ENCODE measurements around the gene PCDH9.

DNA sequence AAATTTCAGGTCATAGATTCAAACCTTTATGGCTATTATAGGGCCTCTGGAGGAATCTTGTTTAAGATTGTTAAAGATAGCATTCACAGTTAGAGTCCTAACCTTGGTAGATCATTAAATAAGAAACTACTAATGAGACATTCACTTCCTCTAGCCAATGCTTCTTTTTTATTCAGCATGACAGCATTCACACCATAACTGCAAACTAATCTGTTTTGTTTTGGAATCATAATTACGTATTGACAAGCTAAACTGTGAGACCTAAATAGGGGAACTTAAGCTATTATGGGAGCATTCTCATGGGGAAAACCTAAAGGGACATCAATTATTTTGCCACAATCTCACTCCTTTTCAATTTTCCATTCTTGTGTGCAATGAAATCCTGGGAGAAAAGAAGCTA lies 653.8 kb downstream of the PCDH9 start:
- TF ChIP-seq, protein P1, sequence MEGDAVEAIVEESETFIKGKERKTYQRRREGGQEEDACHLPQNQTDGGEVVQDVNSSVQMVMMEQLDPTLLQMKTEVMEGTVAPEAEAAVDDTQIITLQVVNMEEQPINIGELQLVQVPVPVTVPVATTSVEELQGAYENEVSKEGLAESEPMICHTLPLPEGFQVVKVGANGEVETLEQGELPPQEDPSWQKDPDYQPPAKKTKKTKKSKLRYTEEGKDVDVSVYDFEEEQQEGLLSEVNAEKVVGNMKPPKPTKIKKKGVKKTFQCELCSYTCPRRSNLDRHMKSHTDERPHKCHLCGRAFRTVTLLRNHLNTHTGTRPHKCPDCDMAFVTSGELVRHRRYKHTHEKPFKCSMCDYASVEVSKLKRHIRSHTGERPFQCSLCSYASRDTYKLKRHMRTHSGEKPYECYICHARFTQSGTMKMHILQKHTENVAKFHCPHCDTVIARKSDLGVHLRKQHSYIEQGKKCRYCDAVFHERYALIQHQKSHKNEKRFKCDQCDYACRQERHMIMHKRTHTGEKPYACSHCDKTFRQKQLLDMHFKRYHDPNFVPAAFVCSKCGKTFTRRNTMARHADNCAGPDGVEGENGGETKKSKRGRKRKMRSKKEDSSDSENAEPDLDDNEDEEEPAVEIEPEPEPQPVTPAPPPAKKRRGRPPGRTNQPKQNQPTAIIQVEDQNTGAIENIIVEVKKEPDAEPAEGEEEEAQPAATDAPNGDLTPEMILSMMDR (IDR thresholded peaks at IDR 0.05; ENCODE audit: low read length), result no peak
- TF ChIP-seq EZH2 (IDR thresholded peaks at IDR 0.05; ENCODE audit: borderline replicate concordance, low read length), result no peak

All from OCI-LY1 (cell line).